ENCODE results near the gene ZNF536.

ZNF536 gene

GRCh38 chr19:30565636-30566035 is 193.5 kb downstream of the ZNF536 start:
- no peak for DNase-seq (ENCODE audit: low read depth)

GRCh38 chr19:30566681-30567420 is 194.7 kb downstream of the ZNF536 start:
- no peak for DNase-seq (ENCODE audit: low read depth)

GRCh38 chr19:30567536-30568232 is 195.5 kb downstream of the ZNF536 start:
- DNase-seq (ENCODE audit: low read depth), result no peak

- DNase-seq (ENCODE audit: low read depth), result no peak
Observed at GRCh38 chr19:30570194-30570593, 198.0 kb downstream of the ZNF536 start.

GRCh38 chr19:30577551-30578105 is 205.4 kb downstream of the ZNF536 start:
- DNase-seq (ENCODE audit: low read depth), result no peak

GRCh38 chr19:30579419-30579818 is 207.2 kb downstream of the ZNF536 start:
- no peak for DNase-seq (ENCODE audit: low read depth)

- no peak for DNase-seq (ENCODE audit: low read depth)
Observed at GRCh38 chr19:30580673-30581072, 208.5 kb downstream of the ZNF536 start.

GRCh38 chr19:30584090-30584489 is 211.9 kb downstream of the ZNF536 start:
- no peak for DNase-seq (ENCODE audit: low read depth)

- no peak for DNase-seq (ENCODE audit: low read depth)
Observed at GRCh38 chr19:30587869-30588268, 215.7 kb downstream of the ZNF536 start.

- DNase-seq (ENCODE audit: low read depth), result no peak
Observed at GRCh38 chr19:30590596-30591229, 218.5 kb downstream of the ZNF536 start.

GRCh38 chr19:30593356-30593755 is 221.2 kb downstream of the ZNF536 start:
- DNase-seq (ENCODE audit: low read depth), result no peak

GRCh38 chr19:30593975-30594745 is 222.0 kb downstream of the ZNF536 start:
- DNase-seq (ENCODE audit: low read depth), result no peak

- DNase-seq (ENCODE audit: low read depth), result no peak
Observed at GRCh38 chr19:30596268-30596667, 224.1 kb downstream of the ZNF536 start.

GRCh38 chr19:30596813-30597399 is 224.7 kb downstream of the ZNF536 start:
- DNase-seq (ENCODE audit: low read depth), result no peak

- DNase-seq (ENCODE audit: low read depth), result no peak
Observed at GRCh38 chr19:30598688-30599087, 226.5 kb downstream of the ZNF536 start.

GRCh38 chr19:30602661-30603350 is 230.6 kb downstream of the ZNF536 start:
- no peak for DNase-seq (ENCODE audit: low read depth)

- DNase-seq (ENCODE audit: low read depth), result no peak
Observed at GRCh38 chr19:30604657-30605056, 232.5 kb downstream of the ZNF536 start.

GRCh38 chr19:30605333-30605732 is 233.1 kb downstream of the ZNF536 start:
- DNase-seq (ENCODE audit: low read depth), result no peak

GRCh38 chr19:30606114-30607050 is 234.2 kb downstream of the ZNF536 start:
- no peak for DNase-seq (ENCODE audit: low read depth)

All from ELR (cell line).